Thoracic aorta (tissue), 2 donors: ENCODE data around the gene C7orf25. TPM values are rescaled to one million over a fixed set of nuclear protein-coding genes. Genes with fewer than 3 reads are reported as not detected.

Experiments
- ATAC-seq: fragments of 150-250 bp; one replicate; pipeline ENCODE4 v1.8.0; 2017; ENCODE audit warnings: low read depth; ENCODE audit not compliant: insufficient number of reproducible peaks, low FRiP score
- DNase-seq: peaks from one replicate; pipeline ENCODE4 v3.0.0-alpha.2; 2020; ENCODE audit warnings: low spot score
- H3K27ac ChIP-seq, 2 donors: fragments of 200-600 bp; sonication (generic); 1 replicate in 1 of 2; 2 replicates in 1 of 2; pipeline ENCODE4 v1.5.1; 2016; ENCODE audit warnings: mild to moderate bottlenecking in 2 of 2, moderate library complexity in 2 of 2
- H3K27me3 ChIP-seq: fragments of 200-600 bp; sonication (generic); replicated peaks from 2 replicates; pipeline ENCODE4 v1.6.0; 2016; ENCODE audit warnings: mild to moderate bottlenecking; ENCODE audit not compliant: insufficient read depth
- H3K36me3 ChIP-seq: fragments of 200-600 bp; sonication (generic); one replicate; pipeline ENCODE4 v1.5.1; 2016
- H3K4me1 ChIP-seq, 2 donors: fragments of 200-600 bp; sonication (generic); 1 replicate in 1 of 2; 2 replicates in 1 of 2; pipeline versions ENCODE4 v1.5.1 to v1.6.0; 2016; ENCODE audit warnings: low read depth in 2 of 2, mild to moderate bottlenecking in 1 of 2; ENCODE audit not compliant: control insufficient read depth in 1 of 2
- H3K4me3 ChIP-seq: fragments of 200-600 bp; sonication (generic); 2 replicates; pipeline ENCODE4 v1.5.1; 2016; ENCODE audit warnings: mild to moderate bottlenecking
- H3K9me3 ChIP-seq: fragments of 200-600 bp; sonication (generic); 2 replicates; pipeline ENCODE4 v1.5.1; 2016
- CTCF ChIP-seq: fragments of 200-600 bp; sonication (generic); IDR thresholded peaks from one replicate; pipeline ENCODE4 v1.5.1; 2019; ENCODE audit warnings: antibody characterized with exemption
- total RNA-seq, 2 donors: library from RNA; depleted of rRNA; stranded (reverse); fragments of >200 nt; gene quantifications; one replicate each; pipeline versions ENCODE4 v1.1.0 to v1.2.3, GENCODE V29; 2016

C7orf25 gene
- total RNA-seq, 2 donors from 2014 or later: 17.1 to 18.1 TPM

DNA sequence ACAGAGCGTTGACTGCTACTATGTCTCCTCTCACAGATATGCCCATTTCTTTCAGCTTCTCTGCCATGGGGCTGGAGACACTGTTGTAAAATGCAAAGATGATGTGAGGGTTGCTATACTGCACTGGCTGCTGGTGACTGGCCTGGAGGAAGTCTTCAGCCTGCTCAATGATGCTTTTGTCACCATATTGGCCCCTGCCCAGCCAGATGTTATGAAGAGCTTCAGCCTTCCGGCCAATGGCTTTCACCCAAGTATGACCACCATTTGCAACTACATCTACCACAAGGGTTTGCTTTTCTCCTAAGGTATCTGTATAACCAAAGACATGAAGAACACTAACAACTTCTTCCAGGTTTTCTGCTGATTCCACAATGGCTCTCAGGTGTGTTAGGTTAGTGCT lies 1.6 kb downstream of the C7orf25 start:
- ATAC-seq: no peak
- DNase-seq: no peak
- no peak overlapping the region for H3K27ac ChIP-seq
- H3K27me3 ChIP-seq: no peaks in the 10 kb centered on the region
- H3K4me3 ChIP-seq: no peak overlapping the region
- H3K36me3 ChIP-seq: no peaks in the 10 kb centered on the region
- no peaks in the 10 kb centered on the region for H3K9me3 ChIP-seq
- TF ChIP-seq CTCF: no peak
- peaks cover 0 to 18% of the 10 kb centered on the region in 2 donors for H3K4me1 ChIP-seq

- Histone ChIP-seq H3K27me3 (no peaks in the 10 kb centered on the region), H3K27ac (no peak overlapping the region), H3K9me3 (no peaks in the 10 kb centered on the region), H3K36me3 (no peaks in the 10 kb centered on the region), H3K4me1 (peaks cover 0 to 14% of the 10 kb centered on the region in 2 donors), H3K4me3 (no peak overlapping the region)
- no peak for DNase-seq
- TF ChIP-seq CTCF: no peak
- ATAC-seq: no peak
These were observed 4.6 kb downstream of the C7orf25 start for GRCh38 chr7:42907316-42907715.

DNA sequence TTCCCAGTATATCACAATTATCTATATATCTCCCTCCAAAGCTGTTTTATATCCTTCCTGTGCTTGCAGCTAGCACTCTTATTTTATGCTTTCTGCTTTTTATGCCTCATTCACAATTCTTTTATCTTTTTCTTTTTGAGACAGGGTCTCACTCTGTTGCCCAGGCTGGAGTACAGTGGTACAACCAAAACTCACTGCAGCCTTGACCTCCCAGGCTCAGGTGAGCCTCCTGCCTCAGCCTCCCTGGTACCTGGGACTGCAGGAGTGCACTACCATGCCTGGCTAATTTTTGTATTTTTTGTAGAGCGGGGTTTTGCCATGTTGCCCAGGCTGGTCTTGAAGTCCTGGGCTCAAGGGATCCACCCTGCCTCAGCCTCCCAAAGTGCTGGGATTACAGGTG lies 5.7 kb downstream of the C7orf25 start:
- ATAC-seq (no peak), DNase-seq (no peak)
- no peaks in the 10 kb centered on the region for H3K9me3 ChIP-seq
- no peaks in the 10 kb centered on the region for H3K36me3 ChIP-seq
- H3K4me3 ChIP-seq: no peak overlapping the region
- peaks cover 0 to 11% of the 10 kb centered on the region in 2 donors for H3K4me1 ChIP-seq
- no peak for TF ChIP-seq CTCF
- H3K27me3 ChIP-seq: no peaks in the 10 kb centered on the region
- no peak overlapping the region for H3K27ac ChIP-seq

DNA sequence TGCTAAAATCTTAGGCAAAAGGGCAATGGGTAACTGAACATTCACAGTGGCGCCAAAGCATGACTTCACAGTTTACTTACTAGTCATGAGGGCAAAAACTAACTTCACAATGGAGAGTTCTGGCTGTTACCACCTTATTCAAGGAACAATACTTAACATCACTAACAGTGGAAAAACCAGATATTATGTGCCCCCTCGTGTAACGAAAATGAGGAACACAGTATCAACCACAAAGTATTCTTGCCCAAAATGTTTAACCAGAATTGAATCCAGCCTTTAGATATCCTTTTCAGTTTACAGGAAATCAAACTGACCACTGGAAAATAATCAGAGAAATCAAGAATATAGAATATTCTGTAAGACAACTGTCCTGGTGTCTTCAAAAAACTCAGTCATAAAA lies 9.5 kb downstream of the C7orf25 start:
- Histone ChIP-seq H3K27ac (no peak overlapping the region), H3K4me1 (no peaks in the 10 kb centered on the region), H3K27me3 (no peaks in the 10 kb centered on the region), H3K36me3 (no peaks in the 10 kb centered on the region), H3K9me3 (no peaks in the 10 kb centered on the region), H3K4me3 (no peak overlapping the region)
- TF ChIP-seq CTCF: no peak
- no peak for ATAC-seq
- no peak for DNase-seq

- H3K4me1 ChIP-seq: no peaks in the 10 kb centered on the region
- ATAC-seq: no peak
- no peaks in the 10 kb centered on the region for H3K9me3 ChIP-seq
- H3K27ac ChIP-seq: no peak overlapping the region
- no peak for TF ChIP-seq CTCF
- H3K36me3 ChIP-seq: no peaks in the 10 kb centered on the region
- no peaks in the 10 kb centered on the region for H3K27me3 ChIP-seq
- no peak for DNase-seq
- H3K4me3 ChIP-seq: no peak overlapping the region
These were observed 11.0 kb downstream of the C7orf25 start for GRCh38 chr7:42900842-42901241.
